Measurements from ENCODE around the gene DBI.

- TF ChIP-seq GATA3 (IDR thresholded peaks at IDR 0.05; ENCODE audit: low read depth, low read length) (no peak), GATA2 (IDR thresholded peaks at IDR 0.05; ENCODE audit: low read depth, low read length) (no peak)
Measured at GRCh38 chr2:119319593-119319992, 47.2 kb upstream of the DBI start.
